ENCODE data around the gene LITAFD. TPM values are rescaled to one million over a fixed set of nuclear protein-coding genes. Genes with fewer than 3 reads are reported as not detected.

Gene LITAFD
- polyA plus RNA-seq, 1 donor from 2014 or later, result not detected

DNA sequence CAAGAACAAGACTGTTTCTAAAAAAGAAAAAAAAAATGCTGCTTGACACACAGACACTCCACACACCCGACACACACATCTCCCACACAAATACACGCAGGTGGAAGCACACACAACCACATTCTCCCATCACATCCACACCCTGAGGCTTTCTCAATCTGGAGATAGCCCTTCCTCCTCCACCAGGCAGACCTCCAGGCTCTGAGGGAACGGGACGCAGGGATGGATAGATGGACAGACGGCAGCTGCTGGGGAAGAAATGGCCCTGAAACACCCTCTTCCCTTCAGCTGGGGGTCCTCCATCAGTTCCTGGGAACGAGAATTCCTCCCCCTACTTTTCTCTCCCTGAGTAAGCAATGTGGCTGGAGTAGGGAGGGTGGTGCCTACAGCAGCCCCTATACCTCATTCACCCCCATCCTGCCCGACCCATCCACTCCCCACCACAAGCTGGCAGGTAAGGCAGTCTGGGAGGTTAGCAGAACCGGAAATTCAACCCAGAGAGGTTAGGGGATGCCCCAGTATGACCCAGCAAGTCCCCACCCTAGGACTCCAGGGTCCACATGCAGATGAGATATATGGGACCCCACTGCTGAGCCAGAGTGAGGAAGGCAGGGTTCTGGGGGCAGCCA lies 4.1 kb upstream of the LITAFD start:
- TF ChIP-seq MXI1 (conservative IDR thresholded peaks at IDR 0.05; ENCODE audit: poor library complexity, severe bottlenecking) (no peak), SMC3 (conservative IDR thresholded peaks at IDR 0.05; ENCODE audit: poor library complexity) (no peak), POLR2AphosphoS5 (IDR thresholded peaks at IDR 0.05) (no peak), EZH2 (IDR thresholded peaks at IDR 0.05; ENCODE audit: borderline replicate concordance, insufficient read depth, low read length, poor library complexity, severe bottlenecking) (no peak), RAD21 (conservative IDR thresholded peaks at IDR 0.05) (no peak), TAF1 (IDR thresholded peaks at IDR 0.05; ENCODE audit: low read depth) (no peak), EP300 (conservative IDR thresholded peaks at IDR 0.05; ENCODE audit: poor library complexity, severe bottlenecking) (no peak)
- TF ChIP-seq, protein P1, sequence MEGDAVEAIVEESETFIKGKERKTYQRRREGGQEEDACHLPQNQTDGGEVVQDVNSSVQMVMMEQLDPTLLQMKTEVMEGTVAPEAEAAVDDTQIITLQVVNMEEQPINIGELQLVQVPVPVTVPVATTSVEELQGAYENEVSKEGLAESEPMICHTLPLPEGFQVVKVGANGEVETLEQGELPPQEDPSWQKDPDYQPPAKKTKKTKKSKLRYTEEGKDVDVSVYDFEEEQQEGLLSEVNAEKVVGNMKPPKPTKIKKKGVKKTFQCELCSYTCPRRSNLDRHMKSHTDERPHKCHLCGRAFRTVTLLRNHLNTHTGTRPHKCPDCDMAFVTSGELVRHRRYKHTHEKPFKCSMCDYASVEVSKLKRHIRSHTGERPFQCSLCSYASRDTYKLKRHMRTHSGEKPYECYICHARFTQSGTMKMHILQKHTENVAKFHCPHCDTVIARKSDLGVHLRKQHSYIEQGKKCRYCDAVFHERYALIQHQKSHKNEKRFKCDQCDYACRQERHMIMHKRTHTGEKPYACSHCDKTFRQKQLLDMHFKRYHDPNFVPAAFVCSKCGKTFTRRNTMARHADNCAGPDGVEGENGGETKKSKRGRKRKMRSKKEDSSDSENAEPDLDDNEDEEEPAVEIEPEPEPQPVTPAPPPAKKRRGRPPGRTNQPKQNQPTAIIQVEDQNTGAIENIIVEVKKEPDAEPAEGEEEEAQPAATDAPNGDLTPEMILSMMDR (IDR thresholded peaks at IDR 0.05; ENCODE audit: poor library complexity, severe bottlenecking), result no peak
- TF ChIP-seq, protein P2, sequence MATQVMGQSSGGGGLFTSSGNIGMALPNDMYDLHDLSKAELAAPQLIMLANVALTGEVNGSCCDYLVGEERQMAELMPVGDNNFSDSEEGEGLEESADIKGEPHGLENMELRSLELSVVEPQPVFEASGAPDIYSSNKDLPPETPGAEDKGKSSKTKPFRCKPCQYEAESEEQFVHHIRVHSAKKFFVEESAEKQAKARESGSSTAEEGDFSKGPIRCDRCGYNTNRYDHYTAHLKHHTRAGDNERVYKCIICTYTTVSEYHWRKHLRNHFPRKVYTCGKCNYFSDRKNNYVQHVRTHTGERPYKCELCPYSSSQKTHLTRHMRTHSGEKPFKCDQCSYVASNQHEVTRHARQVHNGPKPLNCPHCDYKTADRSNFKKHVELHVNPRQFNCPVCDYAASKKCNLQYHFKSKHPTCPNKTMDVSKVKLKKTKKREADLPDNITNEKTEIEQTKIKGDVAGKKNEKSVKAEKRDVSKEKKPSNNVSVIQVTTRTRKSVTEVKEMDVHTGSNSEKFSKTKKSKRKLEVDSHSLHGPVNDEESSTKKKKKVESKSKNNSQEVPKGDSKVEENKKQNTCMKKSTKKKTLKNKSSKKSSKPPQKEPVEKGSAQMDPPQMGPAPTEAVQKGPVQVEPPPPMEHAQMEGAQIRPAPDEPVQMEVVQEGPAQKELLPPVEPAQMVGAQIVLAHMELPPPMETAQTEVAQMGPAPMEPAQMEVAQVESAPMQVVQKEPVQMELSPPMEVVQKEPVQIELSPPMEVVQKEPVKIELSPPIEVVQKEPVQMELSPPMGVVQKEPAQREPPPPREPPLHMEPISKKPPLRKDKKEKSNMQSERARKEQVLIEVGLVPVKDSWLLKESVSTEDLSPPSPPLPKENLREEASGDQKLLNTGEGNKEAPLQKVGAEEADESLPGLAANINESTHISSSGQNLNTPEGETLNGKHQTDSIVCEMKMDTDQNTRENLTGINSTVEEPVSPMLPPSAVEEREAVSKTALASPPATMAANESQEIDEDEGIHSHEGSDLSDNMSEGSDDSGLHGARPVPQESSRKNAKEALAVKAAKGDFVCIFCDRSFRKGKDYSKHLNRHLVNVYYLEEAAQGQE (IDR thresholded peaks at IDR 0.05; ENCODE audit: borderline replicate concordance), result no peak
- H3K27ac ChIP-seq (ENCODE audit: low read length), result no peak overlapping the region
- H3K9ac ChIP-seq (ENCODE audit: low read length), result no peak overlapping the region
- no peaks in the 10 kb centered on the region for H3K9me2 ChIP-seq (ENCODE audit: insufficient read depth, low read length)
- no peak overlapping the region for H2AFZ ChIP-seq (ENCODE audit: low read depth, low read length)
- no peaks in the 10 kb centered on the region for H3K36me3 ChIP-seq (ENCODE audit: insufficient read depth, low read length)
- no peaks in the 10 kb centered on the region for H4K20me1 ChIP-seq (ENCODE audit: insufficient read depth)
- no peak overlapping the region for H3K4me3 ChIP-seq (ENCODE audit: low read length)
- no peaks in the 10 kb centered on the region for H3K9me3 ChIP-seq (ENCODE audit: low read length)
- H3K27me3 ChIP-seq (ENCODE audit: insufficient read depth, low read depth, low read length), result no peaks in the 10 kb centered on the region
- no peaks in the 10 kb centered on the region for H3F3A ChIP-seq (ENCODE audit: insufficient read depth, low read length, poor library complexity, severe bottlenecking)
- H3K79me2 ChIP-seq (replicated peaks; ENCODE audit: insufficient read depth, low read length), result no peaks in the 10 kb centered on the region
- H3K4me2 ChIP-seq (ENCODE audit: low read length), result no peak overlapping the region

DNA sequence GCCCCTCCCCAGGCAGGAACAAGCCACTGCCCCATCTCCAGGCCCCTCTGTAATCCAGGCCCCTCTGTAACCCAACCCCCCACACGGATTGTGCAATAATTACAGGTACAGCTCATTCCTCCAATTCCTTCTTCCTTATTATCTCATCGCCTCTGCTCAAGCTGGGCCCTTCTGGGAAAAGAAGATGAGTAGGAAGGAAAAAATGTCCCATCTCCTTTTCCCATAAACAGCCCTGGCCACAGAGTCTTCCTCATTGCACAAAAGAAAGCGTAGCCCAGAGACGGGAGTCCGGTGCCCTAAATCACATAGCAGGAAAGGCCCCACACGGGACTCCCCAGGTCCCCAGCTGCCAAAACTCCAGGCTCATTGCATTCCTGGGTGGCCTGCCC lies 3.6 kb upstream of the LITAFD start:
- TF ChIP-seq, protein P1 (IDR thresholded peaks at IDR 0.05; ENCODE audit: poor library complexity, severe bottlenecking), result no peak
- H2AFZ ChIP-seq (ENCODE audit: low read depth, low read length), result no peak overlapping the region
- H3K9ac ChIP-seq (ENCODE audit: low read length), result no peak overlapping the region
- no peaks in the 10 kb centered on the region for H3K79me2 ChIP-seq (replicated peaks; ENCODE audit: insufficient read depth, low read length)
- no peaks in the 10 kb centered on the region for H3K9me2 ChIP-seq (ENCODE audit: insufficient read depth, low read length)
- H3K9me3 ChIP-seq (ENCODE audit: low read length), result no peaks in the 10 kb centered on the region
- no peaks in the 10 kb centered on the region for H3K27me3 ChIP-seq (ENCODE audit: insufficient read depth, low read depth, low read length)
- H3F3A ChIP-seq (ENCODE audit: insufficient read depth, low read length, poor library complexity, severe bottlenecking), result no peaks in the 10 kb centered on the region
- no peak overlapping the region for H3K4me3 ChIP-seq (ENCODE audit: low read length)
- H3K36me3 ChIP-seq (ENCODE audit: insufficient read depth, low read length), result no peaks in the 10 kb centered on the region
- H3K27ac ChIP-seq (ENCODE audit: low read length), result no peak overlapping the region
- no peak overlapping the region for H3K4me2 ChIP-seq (ENCODE audit: low read length)
- no peaks in the 10 kb centered on the region for H4K20me1 ChIP-seq (ENCODE audit: insufficient read depth)
